Stimulated activated CD4-positive, alpha-beta T cell treated with anti-CD3 and anti-CD28 coated beads, Interleukin-4, amount 100 ng/mL, for 1 hour (primary cell): ENCODE results near the gene MIB2.
"Not testable (repeated sequence)": the region's sequence is repeated elsewhere in the genome, so short reads cannot be mapped to it uniquely, and the experiment has no call there.

ENCODE experiments used
- DNase-seq: peaks from one replicate; pipeline ENCODE4 v3.0.0-alpha.2; 2020

Gene MIB2

DNA sequence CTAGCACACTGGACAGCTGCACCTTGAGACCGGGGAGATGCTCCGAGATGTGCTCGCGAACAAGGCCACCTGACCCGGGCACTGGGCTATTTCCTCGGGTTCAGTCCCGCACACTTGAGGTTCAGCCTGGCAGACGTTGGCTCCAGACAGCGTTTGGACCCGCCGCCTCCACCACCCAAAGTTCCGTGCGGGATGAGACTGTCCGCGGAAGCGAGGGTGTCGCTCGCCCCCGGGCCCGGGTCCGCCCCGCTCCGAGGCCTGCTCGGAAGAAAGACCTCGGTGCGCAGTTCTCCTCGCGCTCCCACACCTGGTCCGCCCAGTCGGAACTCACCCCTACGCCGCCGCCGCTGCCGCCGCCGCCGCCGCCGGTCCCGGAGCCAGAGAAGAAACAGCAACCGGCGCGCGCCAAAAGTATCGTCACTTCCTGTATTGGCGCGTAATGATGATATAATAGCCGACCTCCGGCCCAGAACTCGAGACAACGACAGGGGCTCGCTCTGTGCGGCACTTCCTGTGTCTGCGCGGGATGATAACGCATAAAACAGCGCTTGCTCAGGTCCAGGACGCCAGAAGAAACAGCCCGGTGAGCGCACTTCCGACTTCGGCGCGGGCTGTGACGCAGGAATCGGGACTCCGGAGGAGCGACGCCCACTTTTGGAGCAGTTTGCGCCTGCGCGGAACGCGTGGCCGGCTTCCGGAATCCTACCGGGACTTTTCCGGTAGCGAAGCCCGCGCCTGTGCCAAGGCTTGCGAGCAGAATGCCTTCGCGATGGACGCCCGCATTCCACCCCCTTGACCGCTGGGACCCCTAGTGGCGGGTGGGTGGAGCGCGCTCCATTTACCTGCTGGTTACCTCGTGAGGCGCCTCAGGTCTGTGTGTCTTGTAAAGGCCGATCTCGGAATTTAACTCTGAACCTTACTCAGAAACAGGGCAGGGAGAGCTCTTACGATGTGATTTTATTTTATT is 43.6 kb downstream of the MIB2 start, which contains the start of gene CDK11B:
TSS of gene CDK11B (minus strand) at position 422 of the 967 bp plus-strand sequence. CDS start 1,519 bp downstream, outside the sequence.
- DNase-seq, result peak; percentile 99

GRCh38 chr1:1662392-1662791 is 47.1 kb downstream of the MIB2 start:
- DNase-seq, result not testable (repeated sequence)

DNA sequence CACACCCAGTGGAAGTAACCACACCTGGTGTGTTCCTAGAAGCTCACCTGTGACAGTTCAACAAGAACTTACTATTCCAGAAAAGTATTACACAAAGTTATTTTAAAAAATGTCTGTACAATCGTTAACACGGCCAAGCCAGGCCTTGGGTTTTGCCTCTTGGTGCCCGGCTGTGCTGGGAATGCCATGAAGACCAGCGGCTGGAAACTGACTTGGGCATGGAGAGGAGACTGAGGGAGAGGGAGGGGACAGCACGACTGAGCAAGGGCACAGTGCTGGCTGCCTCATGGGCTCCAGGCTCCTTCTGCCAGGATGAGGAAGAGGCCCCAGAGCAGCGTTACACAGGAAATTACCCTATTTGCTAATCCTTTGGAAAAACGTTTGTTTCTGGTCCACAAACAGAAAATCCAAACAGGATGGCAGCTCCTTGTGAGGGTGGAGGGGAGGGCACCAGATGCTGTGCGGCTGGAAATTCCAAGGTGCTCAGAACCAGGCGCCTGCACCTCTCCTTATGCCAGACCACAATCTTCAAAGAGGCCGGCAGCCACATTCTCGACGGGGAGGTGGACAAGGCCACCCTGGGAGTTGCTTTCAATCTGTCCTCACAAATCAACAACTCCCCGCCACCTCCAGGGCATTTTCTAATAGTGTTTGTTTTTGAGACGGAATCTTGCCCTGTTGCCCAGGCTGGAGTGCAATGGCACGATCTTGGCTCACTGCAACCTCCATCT is 47.7 kb downstream of the MIB2 start:
- DNase-seq, result not testable (repeated sequence)

- not testable (repeated sequence) for DNase-seq
Observed at GRCh38 chr1:1664318-1664717, 49.0 kb downstream of the MIB2 start.

DNA sequence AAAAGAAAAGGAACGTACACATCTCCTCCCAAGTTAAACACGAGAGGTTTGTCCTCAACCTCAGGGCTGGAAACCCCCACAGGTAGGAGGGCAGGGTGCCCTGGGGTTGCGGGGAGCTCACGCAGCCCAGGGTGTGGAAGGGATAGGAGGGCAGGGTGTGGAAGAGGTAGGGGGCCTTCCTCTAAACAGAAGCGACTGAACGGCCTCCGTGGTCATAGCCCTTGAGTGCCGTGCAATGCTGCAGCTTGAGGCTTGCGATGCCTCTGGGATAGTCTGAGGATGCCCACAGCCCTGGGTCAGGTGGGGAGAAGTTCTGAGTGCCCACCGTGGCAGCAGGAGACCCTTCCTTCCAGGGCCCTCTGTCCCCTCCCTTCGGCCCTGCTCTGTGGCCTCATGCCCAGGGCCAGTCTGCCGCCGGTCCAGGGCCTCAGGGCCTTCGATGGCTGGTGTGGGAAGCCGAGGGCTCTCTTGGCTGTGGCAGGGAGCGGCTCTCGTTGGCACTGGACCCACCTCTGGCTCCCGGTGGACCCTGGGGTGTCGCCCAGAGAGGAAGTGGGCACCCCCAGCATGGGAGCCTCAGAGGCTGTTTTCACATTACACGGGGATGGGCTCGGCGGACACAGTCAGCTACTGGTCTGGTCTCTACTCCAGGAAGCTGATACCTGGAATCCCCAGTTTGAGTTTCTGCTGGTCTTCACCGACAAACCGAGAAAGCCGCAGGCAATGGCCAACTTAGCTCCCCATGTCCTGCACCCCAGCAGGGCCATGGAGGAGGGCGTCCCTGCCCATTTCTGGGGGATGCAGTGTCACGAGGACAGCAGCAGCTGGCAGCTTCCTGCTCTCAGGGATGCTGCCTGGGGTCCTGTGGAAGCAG is 49.9 kb downstream of the MIB2 start:
- no peak for DNase-seq

- DNase-seq, result peak; percentile 41
Observed at GRCh38 chr1:1665815-1666251, 50.5 kb downstream of the MIB2 start.

GRCh38 chr1:1666526-1666925 is 51.2 kb downstream of the MIB2 start:
- no peak for DNase-seq

GRCh38 chr1:1669468-1670440 is 54.5 kb downstream of the MIB2 start:
- no peak for DNase-seq

GRCh38 chr1:1670866-1671265 is 55.6 kb downstream of the MIB2 start:
- DNase-seq, result no peak

GRCh38 chr1:1671365-1672119 is 56.2 kb downstream of the MIB2 start:
- no peak for DNase-seq

- DNase-seq, result no peak
Observed at GRCh38 chr1:1672181-1672965, 57.1 kb downstream of the MIB2 start.

DNA sequence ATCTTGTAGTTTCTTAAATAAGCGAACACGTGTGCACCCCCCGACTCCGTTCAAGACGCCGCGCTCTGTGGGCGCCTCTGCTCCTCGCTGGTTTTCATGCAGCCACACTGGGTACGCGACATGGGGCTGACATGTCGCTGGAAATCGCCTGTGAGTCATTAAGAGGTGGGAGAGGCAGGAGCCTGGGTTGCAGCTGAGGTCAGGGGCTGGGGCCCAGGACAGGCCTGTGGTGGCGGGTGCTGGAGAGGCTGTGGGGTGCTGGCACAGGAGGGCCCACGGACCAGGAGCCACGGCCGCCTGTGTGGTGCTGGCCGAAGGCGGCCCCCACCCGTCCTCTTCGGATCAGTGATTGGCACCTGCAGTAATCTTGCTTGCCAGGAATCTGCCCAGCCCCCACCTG is 59.5 kb downstream of the MIB2 start:
- DNase-seq, result not testable (repeated sequence)

GRCh38 chr1:1675218-1675617 is 59.9 kb downstream of the MIB2 start:
- not testable (repeated sequence) for DNase-seq

GRCh38 chr1:1676087-1676486 is 60.8 kb downstream of the MIB2 start:
- DNase-seq, result not testable (repeated sequence)

DNA sequence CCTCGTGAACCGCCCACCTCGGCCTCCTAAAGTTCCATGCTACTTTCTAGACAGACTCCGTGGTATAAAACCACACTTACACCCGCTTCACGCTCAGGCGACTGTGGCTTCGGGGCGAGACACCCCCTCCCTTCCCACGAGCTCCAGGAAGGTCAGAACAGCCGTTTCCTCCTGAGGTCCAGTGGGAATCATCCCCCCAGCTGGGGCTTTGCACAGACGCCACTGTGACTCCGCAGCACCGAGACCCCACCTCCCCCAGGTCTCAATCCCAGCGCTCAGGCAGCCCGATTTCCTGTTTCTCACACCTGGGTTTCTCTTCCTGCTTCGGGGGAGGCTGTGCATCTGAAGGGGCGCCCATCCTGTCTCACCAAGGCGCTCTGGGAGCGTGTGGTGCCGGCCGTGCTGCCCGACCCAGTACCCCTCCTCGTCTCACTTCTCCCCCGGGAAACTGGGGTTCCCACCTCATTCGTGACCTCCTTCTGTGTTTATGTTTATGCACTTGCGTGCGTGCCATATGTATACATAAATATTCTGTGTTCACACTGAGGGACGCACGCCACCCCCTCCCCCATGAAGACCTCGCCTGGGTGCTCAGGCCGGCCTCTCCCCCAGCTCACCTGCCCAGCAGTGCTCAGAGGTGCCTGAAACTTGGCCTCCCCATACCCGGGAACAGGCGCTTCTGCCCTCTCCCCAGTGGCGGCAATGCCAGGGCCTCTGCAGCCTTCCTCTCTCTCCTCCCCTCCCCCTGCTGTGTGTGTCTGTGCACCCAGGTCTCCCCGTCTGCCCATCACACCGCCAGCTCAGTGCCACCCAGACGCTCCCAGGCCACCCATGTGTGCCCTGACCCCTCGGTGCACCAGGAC is 62.6 kb downstream of the MIB2 start:
- DNase-seq, result peak; percentile 50

DNA sequence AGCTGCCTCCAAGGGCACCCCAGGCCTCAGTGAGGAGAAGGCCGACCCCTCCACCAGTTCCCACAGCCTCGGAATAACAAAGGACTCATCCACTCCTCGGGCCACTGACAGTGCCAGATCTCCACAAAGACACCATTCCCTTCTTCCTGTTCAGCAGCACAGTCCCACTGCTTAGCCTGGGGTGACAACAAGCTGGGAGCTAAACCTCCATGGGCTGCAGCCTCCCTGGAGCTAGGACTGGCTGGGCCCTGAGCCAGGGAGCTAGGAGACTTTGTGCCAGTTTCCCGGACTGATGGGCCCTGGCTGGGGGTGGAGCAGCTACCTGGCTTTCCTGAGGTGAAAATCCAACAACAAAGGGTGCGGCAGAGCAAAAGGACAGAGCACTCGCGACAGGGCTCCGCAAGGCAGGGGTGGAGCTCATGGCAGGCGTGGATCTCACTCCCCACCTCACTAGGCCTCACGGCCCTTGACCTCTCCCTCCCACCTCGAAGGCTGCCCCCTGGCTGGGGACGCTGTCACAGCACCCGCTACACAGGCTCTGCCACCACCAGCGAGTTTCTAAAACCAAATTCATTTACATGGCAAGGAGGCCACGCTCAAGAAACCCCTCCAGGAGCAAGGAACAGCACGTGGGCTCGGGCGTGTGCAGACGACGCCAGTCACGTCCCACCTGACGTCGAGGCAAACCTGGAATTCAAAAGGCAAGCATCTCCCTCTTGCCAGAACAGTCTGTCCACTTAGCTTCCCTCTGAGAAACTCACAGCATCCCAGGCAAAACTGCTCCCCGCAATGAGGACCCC is 63.5 kb downstream of the MIB2 start:
- peak; percentile 59 for DNase-seq
